Spleen (tissue), 11 donors: ENCODE measurements around the gene TMEM63B. TPM values are rescaled to one million over a fixed set of nuclear protein-coding genes. Genes with fewer than 3 reads are reported as not detected.
"Not testable (repeated sequence)": the region's sequence is repeated elsewhere in the genome, so short reads cannot be mapped to it uniquely, and the experiment has no call there.

Source experiments
- DNase-seq: peaks from one replicate; pipeline ENCODE4 v3.0.0-alpha.2; 2020
- H3K27ac ChIP-seq, 8 donors: fragments of 200-600 bp; sonication (generic) in 7 of 8; 1 replicate in 4 of 8; 2 replicates in 4 of 8; pipeline versions ENCODE4 v1.5.0 to v1.8.0; 2016 to 2021; ENCODE audit warnings: inconsistent platforms in 4 of 8, mild to moderate bottlenecking in 4 of 8, moderate library complexity in 1 of 8
- H3K27me3 ChIP-seq, 7 donors: fragments of 200-600 bp; sonication (generic) in 6 of 7; replicated peaks in 1 of 7; 1 replicate in 4 of 7; 2 replicates in 3 of 7; pipeline versions ENCODE4 v1.5.0 to v1.8.0; 2016 to 2021; ENCODE audit warnings: inconsistent platforms in 3 of 7, mild to moderate bottlenecking in 1 of 7
- H3K36me3 ChIP-seq, 6 donors: fragments of 200-600 bp; sonication (generic) in 5 of 6; 1 replicate in 4 of 6; 2 replicates in 2 of 6; pipeline versions ENCODE4 v1.5.0 to v1.8.0; 2016 to 2021; ENCODE audit warnings: inconsistent platforms in 2 of 6
- H3K4me1 ChIP-seq, 6 donors: fragments of 200-600 bp; sonication (generic) in 5 of 6; 1 replicate in 3 of 6; 2 replicates in 3 of 6; pipeline versions ENCODE4 v1.5.0 to v1.8.0; 2016 to 2021; ENCODE audit warnings: inconsistent platforms in 3 of 6
- H3K4me3 ChIP-seq, 8 donors: fragments of 200-600 bp; sonication (generic) in 7 of 8; 1 replicate in 4 of 8; 2 replicates in 4 of 8; pipeline versions ENCODE4 v1.5.0 to v1.8.0; 2016 to 2021; ENCODE audit warnings: inconsistent platforms in 4 of 8, mild to moderate bottlenecking in 4 of 8, moderate library complexity in 2 of 8
- H3K9me3 ChIP-seq, 8 donors: fragments of 200-600 bp; sonication (generic) in 7 of 8; 1 replicate in 4 of 8; 2 replicates in 4 of 8; pipeline versions ENCODE4 v1.5.0 to v1.8.0; 2016 to 2021; ENCODE audit warnings: inconsistent platforms in 4 of 8
- POLR2A ChIP-seq, 3 donors: fragments of 450-650 bp; IDR thresholded peaks; one replicate each; pipeline ENCODE4 v1.5.1; 2017; ENCODE audit warnings: antibody characterized with exemption in 3 of 3, mild to moderate bottlenecking in 1 of 3
- POLR2AphosphoS5 ChIP-seq, 3 donors: sonication (generic); formaldehyde crosslinking; IDR thresholded peaks; one replicate each; pipeline ENCODE4 v1.5.1; 2017; ENCODE audit warnings: antibody characterized with exemption in 3 of 3
- WGBS, 5 donors: extraction: QIAGEN DNeasy Blood & Tissue Kit in 3 of 5; methylation state at CpG; one replicate each; pipeline versions ENCODE4 v1.1.5 to v1.1.7; 2013 to 2018; 5-methylcytosine and 5-hydroxymethylcytosine counted together
- intact Hi-C: fragments of 100-400 bp; cut with DNase I; formaldehyde crosslinking; loops from one replicate; pipeline ENCODE4 v1.15.0; 2023; ENCODE audit warnings: low total_unique reads
- polyA plus RNA-seq, 3 donors: library from polyadenylated mRNA; stranded (reverse); fragments of 200-250 nt; gene quantifications; one replicate each; pipeline ENCODE4 v1.2.1, GENCODE V29; 2013
- total RNA-seq, 7 donors: library from RNA; depleted of rRNA in 3 of 7; stranded (reverse); fragments of >200 nt in 3 of 7; fragmentation: NEBNext Ultra II Directional in 4 of 7; extraction: Animal tissue kit (Norgen Biotek cat#: 25700) in 4 of 7; gene quantifications; one replicate each; pipeline versions ENCODE4 v1.1.0 to v1.2.1, GENCODE V29; 2016 to 2021
- TF ChIP-seq, protein P1 (sequence below), 11 experiments: fragments of 200-600 bp in 7 of 11; fragments of 450-650 bp in 4 of 11; sonication (generic) in 4 of 11; IDR thresholded peaks in 8 of 11; conservative IDR thresholded peaks in 3 of 11; 1 replicate in 7 of 11; 2 replicates in 4 of 11; pipeline versions ENCODE4 v1.4.0 to v1.8.0; 2016 to 2021; ENCODE audit warnings: antibody characterized with exemption in 11 of 11, inconsistent platforms in 4 of 11, mild to moderate bottlenecking in 1 of 11
- donor health status: healthy with polysubstance abuse.
- donor health status: DM: no; HTN: no; CAD: no; lungs with moderate emphysema.
- donor health status: DM: no; HTN: no; CAD: no.
- donor health status: Bipolar disorder and iron deficiency.
- donor health status: healthy.
- donor health status: DM: no; HTN: no; CAD: no.
- donor health status: DM: yes; HTN: yes; CAD: no.

Gene TMEM63B
- total and polyA plus RNA-seq, 10 donors, result 2.8 to 24.8 (median 18.3) TPM

DNA sequence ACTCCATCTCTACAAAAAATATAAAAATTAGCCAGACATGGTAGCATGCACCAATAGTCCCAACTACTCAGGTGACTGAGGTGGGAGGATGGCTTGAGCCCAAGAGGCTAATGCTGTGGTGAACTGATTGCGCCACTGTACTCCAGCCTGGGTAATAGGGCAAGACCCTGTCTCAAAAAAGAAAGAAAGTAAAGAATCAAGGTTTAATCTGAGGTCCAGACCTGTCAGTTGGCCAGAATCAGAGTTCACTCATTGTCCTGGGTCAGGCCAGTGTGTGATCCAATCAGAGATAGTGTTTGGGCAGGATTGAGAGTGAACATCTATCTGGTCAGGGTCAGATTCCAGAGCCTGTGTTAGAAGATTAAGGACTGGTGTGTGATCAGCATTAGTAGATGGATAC, 15.5 kb downstream of the TMEM63B start:
- Histone ChIP-seq H3K27me3 (no peaks in the 10 kb centered on the region), H3K9me3 (no peaks in the 10 kb centered on the region), H3K27ac (no peak overlapping the region), H3K4me3 (no peak overlapping the region), H3K4me1 (no peaks in the 10 kb centered on the region), H3K36me3 (peaks cover 0 to 95% (median 29%) of the 10 kb centered on the region in 6 donors)
- TF ChIP-seq, protein P1, sequence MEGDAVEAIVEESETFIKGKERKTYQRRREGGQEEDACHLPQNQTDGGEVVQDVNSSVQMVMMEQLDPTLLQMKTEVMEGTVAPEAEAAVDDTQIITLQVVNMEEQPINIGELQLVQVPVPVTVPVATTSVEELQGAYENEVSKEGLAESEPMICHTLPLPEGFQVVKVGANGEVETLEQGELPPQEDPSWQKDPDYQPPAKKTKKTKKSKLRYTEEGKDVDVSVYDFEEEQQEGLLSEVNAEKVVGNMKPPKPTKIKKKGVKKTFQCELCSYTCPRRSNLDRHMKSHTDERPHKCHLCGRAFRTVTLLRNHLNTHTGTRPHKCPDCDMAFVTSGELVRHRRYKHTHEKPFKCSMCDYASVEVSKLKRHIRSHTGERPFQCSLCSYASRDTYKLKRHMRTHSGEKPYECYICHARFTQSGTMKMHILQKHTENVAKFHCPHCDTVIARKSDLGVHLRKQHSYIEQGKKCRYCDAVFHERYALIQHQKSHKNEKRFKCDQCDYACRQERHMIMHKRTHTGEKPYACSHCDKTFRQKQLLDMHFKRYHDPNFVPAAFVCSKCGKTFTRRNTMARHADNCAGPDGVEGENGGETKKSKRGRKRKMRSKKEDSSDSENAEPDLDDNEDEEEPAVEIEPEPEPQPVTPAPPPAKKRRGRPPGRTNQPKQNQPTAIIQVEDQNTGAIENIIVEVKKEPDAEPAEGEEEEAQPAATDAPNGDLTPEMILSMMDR (IDR thresholded peaks at IDR 0.05 in 8 of 11, conservative IDR thresholded peaks at IDR 0.05 in 3 of 11), result no peak
- TF ChIP-seq POLR2A (IDR thresholded peaks at IDR 0.05), result no peak
- no peak for TF ChIP-seq POLR2AphosphoS5 (IDR thresholded peaks at IDR 0.05)
- WGBS, 5 donors, result 6 to 100% (median 100%) methylated on average over 1 of the region's 1 CpG
- intact Hi-C loops, result no loop called here
- DNase-seq, result peak; percentile 4

DNA sequence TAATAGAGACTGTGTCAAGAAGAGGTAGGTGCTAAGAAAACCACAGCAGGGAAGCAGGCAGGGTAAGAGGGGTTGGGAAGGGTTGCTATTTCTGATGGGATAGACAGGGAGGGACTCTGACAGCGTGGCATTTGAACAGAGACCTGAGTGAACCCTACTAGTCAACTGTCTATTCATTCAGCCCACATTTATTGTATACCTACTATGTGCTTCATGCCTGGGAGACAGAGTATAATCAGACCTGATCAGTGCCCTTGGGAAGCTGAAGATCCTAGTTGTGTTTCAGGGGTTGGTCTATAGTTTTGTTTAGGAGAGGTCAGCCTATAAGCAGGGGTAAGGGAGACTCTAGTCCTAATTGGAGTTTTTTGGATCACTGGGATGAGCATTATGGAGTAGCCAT, 16.4 kb downstream of the TMEM63B start:
- H3K27me3 ChIP-seq, result no peaks in the 10 kb centered on the region
- H3K27ac ChIP-seq, result no peak overlapping the region
- 80 to 97% (median 96%) methylated on average over 1 of the region's 1 CpG for WGBS, 5 donors
- H3K36me3 ChIP-seq, result peaks cover 0 to 95% (median 37%) of the 10 kb centered on the region in 6 donors
- peak; percentile 14 for DNase-seq
- no peaks in the 10 kb centered on the region for H3K9me3 ChIP-seq
- intact Hi-C loops, result no loop called here
- TF ChIP-seq POLR2A (IDR thresholded peaks at IDR 0.05) (no peak), POLR2AphosphoS5 (IDR thresholded peaks at IDR 0.05) (no peak)
- TF ChIP-seq, protein P1 (IDR thresholded peaks at IDR 0.05 in 8 of 11, conservative IDR thresholded peaks at IDR 0.05 in 3 of 11), result no peak
- H3K4me1 ChIP-seq, result no peaks in the 10 kb centered on the region
- H3K4me3 ChIP-seq, result no peak overlapping the region

DNA sequence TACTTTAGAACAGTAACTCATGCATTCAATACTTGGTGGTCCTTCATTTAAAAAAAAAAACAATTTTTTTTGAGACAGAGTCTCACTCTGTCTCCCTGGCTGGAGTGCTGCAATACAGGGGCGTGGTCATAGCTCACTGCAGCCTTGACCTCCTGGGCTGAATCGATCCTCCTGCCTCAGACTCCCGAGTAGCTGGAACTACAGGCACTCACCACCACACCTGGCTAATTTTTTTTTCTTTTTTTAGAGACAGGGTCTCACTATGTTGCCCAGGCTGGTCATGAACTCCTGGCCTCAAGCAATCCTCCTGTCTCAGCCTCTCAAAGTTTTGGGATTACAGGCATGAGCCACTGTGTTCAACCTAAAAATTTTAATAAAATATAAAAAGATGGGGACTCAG, 17.2 kb downstream of the TMEM63B start:
- intact Hi-C loops, H3K27ac ChIP-seq, H3K4me3 ChIP-seq, H3K9me3 ChIP-seq, H3K4me1 ChIP-seq, H3K27me3 ChIP-seq: not testable (repeated sequence)
- WGBS, 5 donors, result 28 to 88% (median 58%) methylated on average over 3 of the region's 3 CpGs
- peaks cover 0 to 95% (median 42%) of the 10 kb centered on the region in 6 donors for H3K36me3 ChIP-seq
- DNase-seq, result peak; percentile 13

DNA sequence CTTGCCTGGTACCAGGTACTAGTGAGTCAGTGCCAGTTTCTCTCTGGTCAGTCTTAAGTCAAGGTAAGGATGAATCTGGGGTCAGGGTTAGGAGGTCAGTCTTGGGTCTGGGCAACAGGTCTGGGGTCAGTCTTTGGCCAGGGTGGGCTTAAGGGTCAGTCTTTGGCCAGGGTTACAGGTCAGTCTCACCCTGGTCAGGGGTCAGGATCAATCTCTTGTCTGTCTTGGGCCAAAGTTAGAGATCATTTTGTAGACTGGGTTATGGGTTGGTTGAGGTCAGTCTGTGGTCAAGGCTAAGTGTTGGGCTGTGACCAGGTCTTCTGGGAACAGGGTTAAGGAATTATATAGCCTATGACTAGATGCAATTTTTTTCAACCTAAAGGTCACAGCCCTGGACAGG, 18.5 kb downstream of the TMEM63B start:
- H3K9me3 ChIP-seq, result no peaks in the 10 kb centered on the region
- intact Hi-C loops, result no loop called here
- H3K36me3 ChIP-seq, result peaks cover 0 to 95% (median 37%) of the 10 kb centered on the region in 6 donors
- H3K27me3 ChIP-seq, result no peaks in the 10 kb centered on the region
- no peak overlapping the region for H3K4me3 ChIP-seq
- TF ChIP-seq POLR2AphosphoS5 (IDR thresholded peaks at IDR 0.05) (no peak), POLR2A (IDR thresholded peaks at IDR 0.05) (no peak)
- TF ChIP-seq, protein P1 (IDR thresholded peaks at IDR 0.05 in 8 of 11, conservative IDR thresholded peaks at IDR 0.05 in 3 of 11), result no peak
- DNase-seq, result peak; percentile 12
- H3K4me1 ChIP-seq, result no peaks in the 10 kb centered on the region
- no peak overlapping the region for H3K27ac ChIP-seq

DNA sequence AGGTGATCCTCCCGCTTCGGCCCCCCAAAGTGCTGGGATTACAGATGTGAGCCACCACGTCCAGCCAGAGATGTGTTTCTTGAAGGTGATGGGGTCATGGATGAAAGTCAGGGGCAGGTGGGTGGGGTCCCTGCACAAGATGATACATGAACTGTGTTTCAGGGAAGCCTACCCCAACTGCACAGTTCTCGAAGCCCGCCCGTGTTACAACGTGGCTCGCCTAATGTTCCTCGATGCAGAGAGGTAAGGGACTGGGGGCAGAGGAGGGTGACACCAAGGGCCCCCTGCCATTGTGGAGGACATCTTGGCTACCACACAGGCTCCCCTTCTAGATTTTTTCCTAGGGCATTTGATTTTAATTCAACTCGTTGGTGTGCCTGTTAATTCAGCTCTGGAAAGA, 19.3 kb downstream of the TMEM63B start:
- peak; percentile 29 for DNase-seq
- TF ChIP-seq, protein P1 (IDR thresholded peaks at IDR 0.05 in 8 of 11, conservative IDR thresholded peaks at IDR 0.05 in 3 of 11), result no peak
- no peak for TF ChIP-seq POLR2A (IDR thresholded peaks at IDR 0.05)
- TF ChIP-seq POLR2AphosphoS5 (IDR thresholded peaks at IDR 0.05), result no peak
- H3K36me3 ChIP-seq, result peaks cover 0 to 87% (median 35%) of the 10 kb centered on the region in 6 donors
- no peaks in the 10 kb centered on the region for H3K27me3 ChIP-seq
- no peak overlapping the region for H3K27ac ChIP-seq
- intact Hi-C loops, result no loop called here
- no peaks in the 10 kb centered on the region for H3K9me3 ChIP-seq
- WGBS, 5 donors, result 92 to 97% (median 93%) methylated on average over 10 of the region's 10 CpGs
- H3K4me1 ChIP-seq, result peaks cover 0 to 4% (median 2%) of the 10 kb centered on the region in 6 donors
- H3K4me3 ChIP-seq, result no peak overlapping the region
